Measurements from ENCODE around the gene THSD4. TPM values are rescaled to one million over a fixed set of nuclear protein-coding genes. Genes with fewer than 3 reads are reported as not detected.

THSD4 gene
- polyA plus RNA-seq (2013, experiment 1 of 2), result 24.4 TPM
- polyA plus RNA-seq (2013, experiment 2 of 2), result 25.2 TPM

GRCh38 chr15:71114887-71115566 is at the start of gene THSD4:
Gene THSD4, plus strand, starts transcription at chr15:71115471.
- Histone ChIP-seq H3K9me3 (ENCODE audit: control insufficient read depth, low read length) (no peaks in the 10 kb centered on the region), H3K4me3 (ENCODE audit: extremely low read depth, insufficient read depth, low read length, poor library complexity, severe bottlenecking) (peak within 1 kb of the TSS; percentile 61), H3K36me3 (ENCODE audit: control insufficient read depth, insufficient read depth, low read length) (no peaks in the 10 kb centered on the region), H3K4me1 (ENCODE audit: control insufficient read depth, insufficient read depth, low read length, poor library complexity, severe bottlenecking) (peaks cover 31% of the 10 kb centered on the region), H3K27ac (ENCODE audit: low read depth, low read length, severe bottlenecking) (no peak within 1 kb of the TSS)
- 6 to 12% methylated on average over 31 to 32 of the region's 52 CpGs for WGBS, 2 experiments (ENCODE audit: insufficient coverage in 2 of 2)

- Histone ChIP-seq H3K27ac (ENCODE audit: low read depth, low read length, severe bottlenecking) (no peak overlapping the region), H3K4me1 (ENCODE audit: control insufficient read depth, insufficient read depth, low read length, poor library complexity, severe bottlenecking) (no peaks in the 10 kb centered on the region), H3K9me3 (ENCODE audit: control insufficient read depth, low read length) (no peaks in the 10 kb centered on the region), H3K4me3 (ENCODE audit: extremely low read depth, insufficient read depth, low read length, poor library complexity, severe bottlenecking) (no peak overlapping the region), H3K36me3 (ENCODE audit: control insufficient read depth, insufficient read depth, low read length) (no peaks in the 10 kb centered on the region)
- 89 to 100% methylated on average over 4 to 5 of the region's 5 CpGs for WGBS, 2 experiments (ENCODE audit: insufficient coverage in 2 of 2)
Observed at GRCh38 chr15:71066983-71067382, 48.3 kb upstream of the THSD4 start.

- 90 to 91% methylated on average over 1 of the region's 2 CpGs for WGBS, 2 experiments (ENCODE audit: insufficient coverage in 2 of 2)
- H3K4me1 ChIP-seq (ENCODE audit: control insufficient read depth, insufficient read depth, low read length, poor library complexity, severe bottlenecking), result no peaks in the 10 kb centered on the region
- H3K27ac ChIP-seq (ENCODE audit: low read depth, low read length, severe bottlenecking), result no peak overlapping the region
- H3K36me3 ChIP-seq (ENCODE audit: control insufficient read depth, insufficient read depth, low read length), result no peaks in the 10 kb centered on the region
- H3K4me3 ChIP-seq (ENCODE audit: extremely low read depth, insufficient read depth, low read length, poor library complexity, severe bottlenecking), result no peak overlapping the region
- no peaks in the 10 kb centered on the region for H3K9me3 ChIP-seq (ENCODE audit: control insufficient read depth, low read length)
Observed at GRCh38 chr15:71069693-71070092, 45.6 kb upstream of the THSD4 start.

- Histone ChIP-seq H3K36me3 (ENCODE audit: control insufficient read depth, insufficient read depth, low read length) (no peaks in the 10 kb centered on the region), H3K4me1 (ENCODE audit: control insufficient read depth, insufficient read depth, low read length, poor library complexity, severe bottlenecking) (no peaks in the 10 kb centered on the region), H3K4me3 (ENCODE audit: extremely low read depth, insufficient read depth, low read length, poor library complexity, severe bottlenecking) (no peak overlapping the region), H3K9me3 (ENCODE audit: control insufficient read depth, low read length) (no peaks in the 10 kb centered on the region), H3K27ac (ENCODE audit: low read depth, low read length, severe bottlenecking) (no peak overlapping the region)
Observed at GRCh38 chr15:71071529-71071928, 43.7 kb upstream of the THSD4 start.

- H3K36me3 ChIP-seq (ENCODE audit: control insufficient read depth, insufficient read depth, low read length), result no peaks in the 10 kb centered on the region
- no peaks in the 10 kb centered on the region for H3K9me3 ChIP-seq (ENCODE audit: control insufficient read depth, low read length)
- whole genome bisulfite sequencing, 2 experiments (ENCODE audit: insufficient coverage in 2 of 2), result 93 to 95% methylated on average over 4 to 6 of the region's 6 CpGs
- no peaks in the 10 kb centered on the region for H3K4me1 ChIP-seq (ENCODE audit: control insufficient read depth, insufficient read depth, low read length, poor library complexity, severe bottlenecking)
- H3K27ac ChIP-seq (ENCODE audit: low read depth, low read length, severe bottlenecking), result no peak overlapping the region
- no peak overlapping the region for H3K4me3 ChIP-seq (ENCODE audit: extremely low read depth, insufficient read depth, low read length, poor library complexity, severe bottlenecking)
Observed at GRCh38 chr15:71072423-71072822, 42.8 kb upstream of the THSD4 start.

GRCh38 chr15:71078506-71079207 is 36.6 kb upstream of the THSD4 start:
- WGBS, 2 experiments (ENCODE audit: insufficient coverage in 2 of 2), result 88 to 90% methylated on average over 3 of the region's 6 CpGs
- H3K9me3 ChIP-seq (ENCODE audit: control insufficient read depth, low read length), result no peaks in the 10 kb centered on the region
- H3K4me3 ChIP-seq (ENCODE audit: extremely low read depth, insufficient read depth, low read length, poor library complexity, severe bottlenecking), result no peak overlapping the region
- H3K4me1 ChIP-seq (ENCODE audit: control insufficient read depth, insufficient read depth, low read length, poor library complexity, severe bottlenecking), result no peaks in the 10 kb centered on the region
- H3K27ac ChIP-seq (ENCODE audit: low read depth, low read length, severe bottlenecking), result no peak overlapping the region
- no peaks in the 10 kb centered on the region for H3K36me3 ChIP-seq (ENCODE audit: control insufficient read depth, insufficient read depth, low read length)

- Histone ChIP-seq H3K9me3 (ENCODE audit: control insufficient read depth, low read length) (no peaks in the 10 kb centered on the region), H3K4me3 (ENCODE audit: extremely low read depth, insufficient read depth, low read length, poor library complexity, severe bottlenecking) (no peak overlapping the region), H3K27ac (ENCODE audit: low read depth, low read length, severe bottlenecking) (no peak overlapping the region), H3K36me3 (ENCODE audit: control insufficient read depth, insufficient read depth, low read length) (no peaks in the 10 kb centered on the region), H3K4me1 (ENCODE audit: control insufficient read depth, insufficient read depth, low read length, poor library complexity, severe bottlenecking) (no peaks in the 10 kb centered on the region)
- WGBS, 2 experiments (ENCODE audit: insufficient coverage in 2 of 2), result 81 to 88% methylated on average over 3 to 4 of the region's 6 CpGs
Observed at GRCh38 chr15:71079208-71080044, 35.8 kb upstream of the THSD4 start.

GRCh38 chr15:71080166-71080565 is 35.1 kb upstream of the THSD4 start:
- Histone ChIP-seq H3K36me3 (ENCODE audit: control insufficient read depth, insufficient read depth, low read length) (no peaks in the 10 kb centered on the region), H3K9me3 (ENCODE audit: control insufficient read depth, low read length) (no peaks in the 10 kb centered on the region), H3K4me3 (ENCODE audit: extremely low read depth, insufficient read depth, low read length, poor library complexity, severe bottlenecking) (no peak overlapping the region), H3K4me1 (ENCODE audit: control insufficient read depth, insufficient read depth, low read length, poor library complexity, severe bottlenecking) (no peaks in the 10 kb centered on the region), H3K27ac (ENCODE audit: low read depth, low read length, severe bottlenecking) (no peak overlapping the region)
- WGBS, 2 experiments (ENCODE audit: insufficient coverage in 2 of 2), result 95 to 96% methylated on average over 6 to 7 of the region's 7 CpGs

GRCh38 chr15:71080705-71081104 is 34.6 kb upstream of the THSD4 start:
- H3K9me3 ChIP-seq (ENCODE audit: control insufficient read depth, low read length), result no peaks in the 10 kb centered on the region

GRCh38 chr15:71082803-71083202 is 32.5 kb upstream of the THSD4 start:
- no peak overlapping the region for H3K27ac ChIP-seq (ENCODE audit: low read depth, low read length, severe bottlenecking)
- H3K9me3 ChIP-seq (ENCODE audit: control insufficient read depth, low read length), result no peaks in the 10 kb centered on the region
- H3K4me3 ChIP-seq (ENCODE audit: extremely low read depth, insufficient read depth, low read length, poor library complexity, severe bottlenecking), result no peak overlapping the region
- WGBS, 2 experiments (ENCODE audit: insufficient coverage in 2 of 2), result 79 to 97% methylated on average over 2 to 5 of the region's 5 CpGs
- no peaks in the 10 kb centered on the region for H3K36me3 ChIP-seq (ENCODE audit: control insufficient read depth, insufficient read depth, low read length)
- H3K4me1 ChIP-seq (ENCODE audit: control insufficient read depth, insufficient read depth, low read length, poor library complexity, severe bottlenecking), result no peaks in the 10 kb centered on the region

More at GRCh38 chr15:71080705-71081104, 34.6 kb upstream of the THSD4 start:
- Histone ChIP-seq H3K4me1 (ENCODE audit: control insufficient read depth, insufficient read depth, low read length, poor library complexity, severe bottlenecking) (no peaks in the 10 kb centered on the region), H3K36me3 (ENCODE audit: control insufficient read depth, insufficient read depth, low read length) (no peaks in the 10 kb centered on the region), H3K4me3 (ENCODE audit: extremely low read depth, insufficient read depth, low read length, poor library complexity, severe bottlenecking) (no peak overlapping the region), H3K27ac (ENCODE audit: low read depth, low read length, severe bottlenecking) (no peak overlapping the region)
- no CpG with 5 or more reads among the region's 1 CpG for WGBS, 2 experiments (ENCODE audit: insufficient coverage in 2 of 2)
